Effector memory CD4-positive, alpha-beta T cell (primary cell): Measurements from ENCODE around the gene EGFR.

ENCODE experiments used
- DNase-seq, 3 donors: peaks; one replicate each; pipeline ENCODE4 v3.0.0-alpha.2; 2020
- H3K27ac ChIP-seq: 2 replicates; pipeline ENCODE4 v1.7.0; 2013; ENCODE audit warnings: mild to moderate bottlenecking, low read length, moderate library complexity; ENCODE audit not compliant: insufficient read depth, poor library complexity, severe bottlenecking
- H3K27me3 ChIP-seq: replicated peaks from 2 replicates; pipeline ENCODE4 v1.7.0; 2013; ENCODE audit warnings: mild to moderate bottlenecking, low read length; ENCODE audit not compliant: insufficient read depth, control insufficient read depth, poor library complexity, severe bottlenecking
- H3K36me3 ChIP-seq: 2 replicates; pipeline ENCODE4 v1.7.0; 2013; ENCODE audit warnings: mild to moderate bottlenecking, low read length, moderate library complexity; ENCODE audit not compliant: control insufficient read depth, insufficient read depth
- H3K4me1 ChIP-seq: 2 replicates; pipeline ENCODE4 v1.7.0; 2013; ENCODE audit warnings: low read length, mild to moderate bottlenecking; ENCODE audit not compliant: control insufficient read depth, insufficient read depth, poor library complexity, severe bottlenecking
- H3K4me3 ChIP-seq: 2 replicates; pipeline ENCODE4 v1.7.0; 2013; ENCODE audit warnings: low read length, low read depth, mild to moderate bottlenecking; ENCODE audit not compliant: insufficient read depth, poor library complexity, severe bottlenecking
- H3K9me3 ChIP-seq: 2 replicates; pipeline ENCODE4 v1.7.0; 2013; ENCODE audit warnings: mild to moderate bottlenecking, low read length, moderate library complexity; ENCODE audit not compliant: control insufficient read depth

Gene EGFR

GRCh38 chr7:55023841-55024505, 5.2 kb downstream of the EGFR start:
- DNase-seq, result no peak
- Histone ChIP-seq H3K4me1 (no peaks in the 10 kb centered on the region), H3K9me3 (no peaks in the 10 kb centered on the region), H3K27ac (no peak overlapping the region), H3K4me3 (no peak overlapping the region), H3K36me3 (no peaks in the 10 kb centered on the region), H3K27me3 (peaks cover 9% of the 10 kb centered on the region)

GRCh38 chr7:55024776-55025175, 6.0 kb downstream of the EGFR start:
- Histone ChIP-seq H3K9me3 (no peaks in the 10 kb centered on the region), H3K27ac (no peak overlapping the region), H3K27me3 (peaks cover 6% of the 10 kb centered on the region), H3K36me3 (no peaks in the 10 kb centered on the region), H3K4me3 (no peak overlapping the region), H3K4me1 (no peaks in the 10 kb centered on the region)
- no peak for DNase-seq

GRCh38 chr7:55026086-55026790, 7.4 kb downstream of the EGFR start:
- Histone ChIP-seq H3K27ac (no peak overlapping the region), H3K36me3 (no peaks in the 10 kb centered on the region), H3K9me3 (no peaks in the 10 kb centered on the region), H3K4me3 (no peak overlapping the region), H3K4me1 (no peaks in the 10 kb centered on the region), H3K27me3 (peaks cover 6% of the 10 kb centered on the region)
- DNase-seq, result no peak

GRCh38 chr7:55026867-55027490, 8.2 kb downstream of the EGFR start:
- no peaks in the 10 kb centered on the region for H3K4me1 ChIP-seq
- no peaks in the 10 kb centered on the region for H3K36me3 ChIP-seq
- DNase-seq, result no peak
- no peak overlapping the region for H3K4me3 ChIP-seq
- no peaks in the 10 kb centered on the region for H3K9me3 ChIP-seq
- peaks cover 6% of the 10 kb centered on the region for H3K27me3 ChIP-seq
- no peak overlapping the region for H3K27ac ChIP-seq

- no peaks in the 10 kb centered on the region for H3K27me3 ChIP-seq
- no peak overlapping the region for H3K27ac ChIP-seq
- no peaks in the 10 kb centered on the region for H3K9me3 ChIP-seq
- H3K4me3 ChIP-seq, result no peak overlapping the region
- DNase-seq, result no peak
- H3K4me1 ChIP-seq, result no peaks in the 10 kb centered on the region
- no peaks in the 10 kb centered on the region for H3K36me3 ChIP-seq
Observed at GRCh38 chr7:55028011-55028410, 9.2 kb downstream of the EGFR start.

- no peaks in the 10 kb centered on the region for H3K9me3 ChIP-seq
- H3K27ac ChIP-seq, result no peak overlapping the region
- no peak overlapping the region for H3K4me3 ChIP-seq
- no peaks in the 10 kb centered on the region for H3K4me1 ChIP-seq
- H3K36me3 ChIP-seq, result no peaks in the 10 kb centered on the region
- no peak for DNase-seq
- no peaks in the 10 kb centered on the region for H3K27me3 ChIP-seq
Observed at GRCh38 chr7:55030314-55030713, 11.5 kb downstream of the EGFR start.

GRCh38 chr7:55031075-55031474, 12.3 kb downstream of the EGFR start:
- Histone ChIP-seq H3K27ac (no peak overlapping the region), H3K4me1 (no peaks in the 10 kb centered on the region), H3K9me3 (no peaks in the 10 kb centered on the region), H3K27me3 (no peaks in the 10 kb centered on the region), H3K36me3 (no peaks in the 10 kb centered on the region), H3K4me3 (no peak overlapping the region)
- DNase-seq, result no peak

GRCh38 chr7:55032069-55032699, 13.4 kb downstream of the EGFR start:
- no peaks in the 10 kb centered on the region for H3K4me1 ChIP-seq
- H3K27me3 ChIP-seq, result no peaks in the 10 kb centered on the region
- no peak overlapping the region for H3K4me3 ChIP-seq
- no peak overlapping the region for H3K27ac ChIP-seq
- H3K36me3 ChIP-seq, result no peaks in the 10 kb centered on the region
- H3K9me3 ChIP-seq, result no peaks in the 10 kb centered on the region
- no peak for DNase-seq

- no peak overlapping the region for H3K27ac ChIP-seq
Observed at GRCh38 chr7:55033236-55033846, 14.5 kb downstream of the EGFR start.

More at GRCh38 chr7:55033236-55033846, 14.5 kb downstream of the EGFR start:
- DNase-seq, result no peak
- Histone ChIP-seq H3K4me3 (no peak overlapping the region), H3K36me3 (no peaks in the 10 kb centered on the region), H3K4me1 (no peaks in the 10 kb centered on the region), H3K9me3 (no peaks in the 10 kb centered on the region), H3K27me3 (no peaks in the 10 kb centered on the region)
